Lower leg skin (tissue), 3 donors: ENCODE data around the gene HTRA2.

Experiments used
- POLR2A ChIP-seq, 2 donors: fragments of 450-650 bp; IDR thresholded peaks; one replicate each; pipeline ENCODE4 v1.6.1; 2016 to 2017; ENCODE audit warnings: antibody characterized with exemption in 2 of 2, mild to moderate bottlenecking in 1 of 2, moderate library complexity in 1 of 2
- TF ChIP-seq, protein P1 (sequence below), 3 donors: fragments of 450-650 bp; IDR thresholded peaks; one replicate each; pipeline ENCODE4 v1.5.1; 2016; ENCODE audit warnings: antibody characterized with exemption in 3 of 3, mild to moderate bottlenecking in 3 of 3, moderate library complexity in 2 of 3

DNA sequence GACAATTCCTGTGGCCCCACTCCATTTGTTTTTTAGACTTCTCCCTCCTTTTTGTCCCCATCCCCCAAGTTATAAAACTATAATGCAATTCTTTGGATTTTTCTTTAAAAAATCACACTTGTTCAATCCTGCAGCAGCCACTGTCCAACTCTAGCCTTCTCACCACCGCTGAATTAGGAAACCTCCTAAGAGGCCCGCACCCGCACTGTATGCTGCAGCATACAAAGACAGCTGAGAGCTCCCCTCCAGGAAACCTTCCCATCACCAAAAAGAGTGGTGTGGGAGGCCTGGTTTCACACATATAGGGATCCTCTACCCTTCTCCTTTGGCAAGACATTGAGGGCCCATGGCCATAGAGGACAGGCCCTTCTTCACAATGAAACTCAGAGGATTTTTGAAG, 25.1 kb upstream of the HTRA2 start:
- TF ChIP-seq, protein P1, sequence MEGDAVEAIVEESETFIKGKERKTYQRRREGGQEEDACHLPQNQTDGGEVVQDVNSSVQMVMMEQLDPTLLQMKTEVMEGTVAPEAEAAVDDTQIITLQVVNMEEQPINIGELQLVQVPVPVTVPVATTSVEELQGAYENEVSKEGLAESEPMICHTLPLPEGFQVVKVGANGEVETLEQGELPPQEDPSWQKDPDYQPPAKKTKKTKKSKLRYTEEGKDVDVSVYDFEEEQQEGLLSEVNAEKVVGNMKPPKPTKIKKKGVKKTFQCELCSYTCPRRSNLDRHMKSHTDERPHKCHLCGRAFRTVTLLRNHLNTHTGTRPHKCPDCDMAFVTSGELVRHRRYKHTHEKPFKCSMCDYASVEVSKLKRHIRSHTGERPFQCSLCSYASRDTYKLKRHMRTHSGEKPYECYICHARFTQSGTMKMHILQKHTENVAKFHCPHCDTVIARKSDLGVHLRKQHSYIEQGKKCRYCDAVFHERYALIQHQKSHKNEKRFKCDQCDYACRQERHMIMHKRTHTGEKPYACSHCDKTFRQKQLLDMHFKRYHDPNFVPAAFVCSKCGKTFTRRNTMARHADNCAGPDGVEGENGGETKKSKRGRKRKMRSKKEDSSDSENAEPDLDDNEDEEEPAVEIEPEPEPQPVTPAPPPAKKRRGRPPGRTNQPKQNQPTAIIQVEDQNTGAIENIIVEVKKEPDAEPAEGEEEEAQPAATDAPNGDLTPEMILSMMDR (IDR thresholded peaks at IDR 0.05) = no peak
- TF ChIP-seq POLR2A (IDR thresholded peaks at IDR 0.05) = no peak
